ENCODE results near the gene KRTAP9-3. TPM values are rescaled to one million over a fixed set of nuclear protein-coding genes. Genes with fewer than 3 reads are reported as not detected.
"Not testable (repeated sequence)": the region's sequence is repeated elsewhere in the genome, so short reads cannot be mapped to it uniquely, and the experiment has no call there.

The KRTAP9-3 gene
- total RNA-seq, 1 donor from 2014 or later: not detected

DNA sequence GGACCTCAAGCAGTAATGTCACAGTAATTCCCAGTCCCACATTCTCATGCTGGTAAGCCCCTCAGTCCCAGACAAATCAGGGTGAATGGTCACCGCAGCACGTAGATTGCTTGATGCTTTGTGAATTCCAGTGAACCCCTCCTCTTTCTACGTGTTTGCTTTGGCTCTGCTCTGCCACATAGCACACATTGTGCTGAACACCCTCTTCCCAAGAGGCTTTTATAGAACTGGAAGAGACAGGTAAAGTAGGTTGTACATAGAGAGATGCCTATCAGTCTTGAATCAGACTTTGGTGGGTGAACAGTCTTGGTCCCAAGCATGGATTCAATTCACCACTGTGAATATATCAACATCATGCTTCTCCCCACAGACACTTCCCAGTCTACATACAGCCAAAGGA, 32.4 kb downstream of the KRTAP9-3 start:
- TF ChIP-seq, protein P1, sequence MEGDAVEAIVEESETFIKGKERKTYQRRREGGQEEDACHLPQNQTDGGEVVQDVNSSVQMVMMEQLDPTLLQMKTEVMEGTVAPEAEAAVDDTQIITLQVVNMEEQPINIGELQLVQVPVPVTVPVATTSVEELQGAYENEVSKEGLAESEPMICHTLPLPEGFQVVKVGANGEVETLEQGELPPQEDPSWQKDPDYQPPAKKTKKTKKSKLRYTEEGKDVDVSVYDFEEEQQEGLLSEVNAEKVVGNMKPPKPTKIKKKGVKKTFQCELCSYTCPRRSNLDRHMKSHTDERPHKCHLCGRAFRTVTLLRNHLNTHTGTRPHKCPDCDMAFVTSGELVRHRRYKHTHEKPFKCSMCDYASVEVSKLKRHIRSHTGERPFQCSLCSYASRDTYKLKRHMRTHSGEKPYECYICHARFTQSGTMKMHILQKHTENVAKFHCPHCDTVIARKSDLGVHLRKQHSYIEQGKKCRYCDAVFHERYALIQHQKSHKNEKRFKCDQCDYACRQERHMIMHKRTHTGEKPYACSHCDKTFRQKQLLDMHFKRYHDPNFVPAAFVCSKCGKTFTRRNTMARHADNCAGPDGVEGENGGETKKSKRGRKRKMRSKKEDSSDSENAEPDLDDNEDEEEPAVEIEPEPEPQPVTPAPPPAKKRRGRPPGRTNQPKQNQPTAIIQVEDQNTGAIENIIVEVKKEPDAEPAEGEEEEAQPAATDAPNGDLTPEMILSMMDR (IDR thresholded peaks at IDR 0.05): no peak
- intact Hi-C loops (cut with DNase I): no loop called here
- Histone ChIP-seq H3K9me3 (no peaks in the 10 kb centered on the region), H3K36me3 (no peaks in the 10 kb centered on the region), H3K27me3 (ENCODE audit: low read depth) (peaks cover 12% of the 10 kb centered on the region), H3K4me1 (no peaks in the 10 kb centered on the region), H3K27ac (no peak overlapping the region), H3K4me3 (no peak overlapping the region)
- ATAC-seq (no peak), DNase-seq (no peak)

DNA sequence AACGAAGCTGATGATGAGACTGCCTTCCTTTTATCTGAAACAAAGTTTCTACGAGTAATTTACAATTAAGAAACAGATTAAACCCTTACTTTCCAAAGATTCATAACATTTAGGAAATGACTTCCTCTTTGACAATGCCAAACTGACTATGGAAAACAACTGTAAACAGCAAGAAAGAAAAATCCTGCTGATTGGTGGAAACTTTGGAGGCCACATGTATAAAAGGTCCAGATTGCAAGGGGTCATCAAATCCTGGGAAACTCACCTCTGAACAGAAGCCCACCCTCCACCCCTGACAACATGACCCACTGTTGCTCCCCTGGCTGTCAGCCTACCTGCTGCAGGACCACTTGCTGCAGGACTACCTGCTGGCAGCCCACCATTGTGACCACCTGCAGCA, 32.8 kb downstream of the KRTAP9-3 start, which contains the start of gene KRTAP9-6:
Gene KRTAP9-6, plus strand, starts transcription at position 301 of the 400 bp plus-strand sequence. Its CDS starts 0 bp downstream, at position 301.
- Histone ChIP-seq H3K4me3 (no peak within 1 kb of the TSS), H3K27me3 (ENCODE audit: low read depth) (peaks cover 11% of the 10 kb centered on the region), H3K4me1 (no peaks in the 10 kb centered on the region), H3K36me3 (no peaks in the 10 kb centered on the region), H3K27ac (no peak within 1 kb of the TSS), H3K9me3 (no peaks in the 10 kb centered on the region)
- DNase-seq (no peak), ATAC-seq (no peak)
- intact Hi-C loops (cut with DNase I): no loop called here
- TF ChIP-seq, protein P1 (IDR thresholded peaks at IDR 0.05): no peak

DNA sequence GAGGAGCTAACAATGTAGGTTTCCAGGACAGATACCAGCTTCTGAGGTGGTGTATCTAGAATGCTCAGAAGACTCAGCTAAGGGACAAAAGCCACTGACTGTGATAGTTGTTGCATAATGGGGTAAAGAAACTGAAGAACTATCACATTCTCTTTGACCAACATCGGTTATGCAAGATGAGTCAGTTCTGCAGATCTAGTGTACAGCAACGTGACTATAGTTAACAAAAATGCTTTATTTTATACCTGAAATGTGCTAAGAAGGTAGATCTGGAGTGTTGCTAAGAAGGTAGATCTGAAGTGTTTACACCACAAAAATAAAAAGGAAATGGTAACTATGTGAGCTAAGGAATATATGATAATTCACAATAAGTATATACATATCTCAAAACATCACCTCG, 35.5 kb downstream of the KRTAP9-3 start:
- ATAC-seq: no peak
- Histone ChIP-seq H3K27me3 (ENCODE audit: low read depth) (peaks cover 8% of the 10 kb centered on the region), H3K36me3 (no peaks in the 10 kb centered on the region), H3K9me3 (no peaks in the 10 kb centered on the region), H3K27ac (no peak overlapping the region), H3K4me3 (no peak overlapping the region), H3K4me1 (no peaks in the 10 kb centered on the region)
- no peak for DNase-seq
- TF ChIP-seq, protein P1 (IDR thresholded peaks at IDR 0.05): no peak
- intact Hi-C loops (cut with DNase I): no loop called here

DNA sequence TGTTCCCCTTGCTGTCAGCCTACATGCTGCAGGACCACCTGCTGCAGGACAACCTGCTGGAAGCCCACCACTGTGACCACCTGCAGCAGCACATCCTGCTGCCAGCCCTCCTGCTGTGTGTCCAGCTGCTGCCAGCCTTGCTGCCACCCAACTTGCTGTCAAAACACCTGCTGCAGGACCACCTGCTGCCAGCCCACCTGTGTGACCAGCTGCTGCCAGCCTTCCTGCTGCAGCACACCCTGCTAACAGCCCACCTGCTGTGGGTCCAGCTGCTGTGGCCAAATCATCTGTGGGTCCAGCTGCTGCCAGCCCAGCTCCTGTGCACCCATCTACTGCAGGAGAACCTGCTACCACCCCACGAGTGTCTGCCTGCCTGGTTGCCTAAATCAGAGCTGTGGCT, 39.1 kb downstream of the KRTAP9-3 start:
- H3K36me3 ChIP-seq; H3K9me3 ChIP-seq; H3K27ac ChIP-seq; DNase-seq; H3K4me3 ChIP-seq; H3K4me1 ChIP-seq; H3K27me3 ChIP-seq (ENCODE audit: low read depth); ATAC-seq; intact Hi-C loops (cut with DNase I): not testable (repeated sequence)

DNA sequence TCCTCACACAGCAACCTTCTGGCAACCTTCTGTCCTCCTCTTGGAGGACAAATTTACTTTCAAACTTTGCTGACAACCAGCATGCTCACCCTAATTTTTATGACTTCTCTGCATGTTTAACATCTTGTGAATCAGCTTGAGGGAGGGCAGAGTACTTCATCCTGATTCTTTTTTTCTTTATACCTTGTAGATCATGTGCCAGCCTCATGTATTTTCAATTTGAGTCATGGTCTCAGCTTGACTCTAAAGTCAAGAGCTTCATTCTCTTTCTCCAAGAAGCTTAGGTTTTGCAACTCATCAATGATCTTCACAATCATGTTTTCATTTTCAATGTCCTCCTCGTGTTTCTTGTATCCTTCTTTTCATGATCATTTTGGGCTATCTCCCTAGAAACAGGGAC, 39.6 kb downstream of the KRTAP9-3 start:
- Histone ChIP-seq H3K27me3 (ENCODE audit: low read depth) (peaks cover 5% of the 10 kb centered on the region), H3K4me1 (no peaks in the 10 kb centered on the region), H3K9me3 (no peaks in the 10 kb centered on the region), H3K36me3 (no peaks in the 10 kb centered on the region), H3K4me3 (no peak overlapping the region), H3K27ac (no peak overlapping the region)
- DNase-seq (no peak), ATAC-seq (no peak)
- intact Hi-C loops (cut with DNase I): no loop called here
- TF ChIP-seq, protein P1 (IDR thresholded peaks at IDR 0.05): no peak

DNA sequence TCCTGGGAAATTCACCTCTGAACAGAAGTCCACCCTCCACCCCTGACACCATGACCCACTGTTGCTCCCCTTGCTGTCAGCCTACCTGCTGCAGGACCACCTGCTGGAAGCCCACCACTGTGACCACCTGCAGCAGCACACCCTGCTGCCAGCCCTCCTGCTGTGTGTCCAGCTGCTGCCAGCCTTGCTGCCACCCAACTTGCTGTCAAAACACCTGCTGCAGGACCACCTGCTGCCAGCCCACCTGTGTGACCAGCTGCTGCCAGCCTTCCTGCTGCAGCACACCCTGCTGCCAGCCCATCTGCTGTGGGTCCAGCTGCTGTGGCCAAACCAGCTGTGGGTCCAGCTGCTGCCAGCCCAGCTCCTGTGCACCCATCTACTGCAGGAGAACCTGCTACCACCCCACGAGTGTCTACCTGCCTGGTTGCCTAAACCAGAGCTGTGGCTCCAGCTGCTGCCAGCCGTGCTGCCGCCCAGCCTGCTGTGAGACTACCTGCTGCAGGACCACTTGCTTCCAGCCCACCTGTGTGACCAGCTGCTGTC, 43.5 kb downstream of the KRTAP9-3 start, which contains the start of gene KRTAP9-7:
Gene KRTAP9-7, plus strand, starts transcription at position 51 of the 543 bp plus-strand sequence. Its CDS starts 0 bp downstream, at position 51.
- H3K4me1 ChIP-seq; ATAC-seq; DNase-seq; H3K4me3 ChIP-seq; H3K9me3 ChIP-seq; H3K36me3 ChIP-seq; H3K27ac ChIP-seq; intact Hi-C loops (cut with DNase I); H3K27me3 ChIP-seq (ENCODE audit: low read depth): not testable (repeated sequence)

Measured in lower lobe of right lung (tissue), 2 donors.